Limb (tissue), 2 donors: ENCODE data around the gene BRINP2.
A peak's percentile ranks its signal among the peaks of the same experiment; 100 is the strongest.

Source experiments
- DNase-seq, 2 donors: peaks; one replicate each; pipeline ENCODE4 v3.0.0-alpha.2; 2016; ENCODE audit errors: extremely low spot score in 2 of 2

Gene BRINP2

DNA sequence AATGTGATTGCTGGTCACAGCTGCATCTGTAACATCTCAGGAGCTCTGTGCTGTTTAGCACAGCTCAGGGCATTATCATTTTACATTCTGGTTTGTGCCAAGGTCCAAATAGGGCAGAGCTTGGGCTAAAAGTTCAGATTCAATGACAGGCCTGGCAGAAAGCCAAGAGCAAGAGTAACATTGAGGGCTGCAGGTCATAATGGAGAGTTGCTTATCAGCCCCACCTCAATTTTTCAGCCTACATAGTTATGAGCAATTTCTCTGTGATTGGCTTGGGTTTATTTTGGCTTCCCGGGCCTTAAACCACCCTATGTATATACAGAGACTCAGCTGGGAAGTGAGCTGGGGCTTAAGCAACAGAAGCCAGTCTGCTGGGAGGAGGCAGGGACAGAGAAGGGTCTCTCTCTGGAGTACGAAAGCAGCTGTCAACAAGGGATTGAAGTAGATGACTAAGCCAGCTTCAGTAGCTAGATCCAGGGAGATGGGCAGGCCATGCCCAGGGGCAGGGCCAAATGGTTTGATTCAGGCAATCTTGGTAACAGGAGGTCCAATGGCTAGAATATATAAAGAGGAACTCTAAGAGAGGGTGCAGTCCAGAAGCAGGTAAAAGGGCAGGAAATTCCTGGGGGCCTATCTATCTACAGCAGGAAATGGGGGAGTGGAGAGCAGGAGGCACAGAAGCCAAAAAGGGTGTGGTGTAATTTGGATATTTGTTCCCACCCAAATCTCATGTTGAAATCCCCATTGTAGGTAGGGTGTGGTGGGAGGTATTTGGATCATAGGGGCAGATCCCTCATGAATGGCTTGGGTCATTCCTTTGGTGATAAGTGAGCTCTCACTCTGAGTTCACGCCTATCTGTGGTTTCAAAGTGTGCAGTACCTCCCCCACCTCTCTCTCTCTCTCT lies 49.0 kb downstream of the BRINP2 start:
- DNase-seq, result peak in 1 of 2 donors; percentile 13

DNA sequence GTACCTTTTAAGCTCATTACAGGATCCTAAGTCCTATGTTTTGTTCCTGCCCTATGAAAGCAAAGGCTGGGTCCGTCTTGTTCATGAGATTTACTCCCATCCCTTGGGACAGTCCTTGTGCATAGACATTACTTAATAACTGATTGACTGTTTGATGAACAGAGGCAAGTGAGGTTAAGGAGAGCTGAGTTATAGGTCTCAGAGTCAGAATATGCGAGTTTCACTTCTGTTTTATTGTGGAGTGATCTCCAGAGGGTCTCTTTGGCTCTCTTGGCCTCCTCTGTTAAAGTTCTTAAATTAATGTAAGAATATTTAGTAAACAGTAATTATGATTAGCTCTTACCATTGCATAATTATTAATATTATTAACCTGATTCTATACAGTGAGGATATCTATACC lies 52.6 kb downstream of the BRINP2 start:
- no peak for DNase-seq

DNA sequence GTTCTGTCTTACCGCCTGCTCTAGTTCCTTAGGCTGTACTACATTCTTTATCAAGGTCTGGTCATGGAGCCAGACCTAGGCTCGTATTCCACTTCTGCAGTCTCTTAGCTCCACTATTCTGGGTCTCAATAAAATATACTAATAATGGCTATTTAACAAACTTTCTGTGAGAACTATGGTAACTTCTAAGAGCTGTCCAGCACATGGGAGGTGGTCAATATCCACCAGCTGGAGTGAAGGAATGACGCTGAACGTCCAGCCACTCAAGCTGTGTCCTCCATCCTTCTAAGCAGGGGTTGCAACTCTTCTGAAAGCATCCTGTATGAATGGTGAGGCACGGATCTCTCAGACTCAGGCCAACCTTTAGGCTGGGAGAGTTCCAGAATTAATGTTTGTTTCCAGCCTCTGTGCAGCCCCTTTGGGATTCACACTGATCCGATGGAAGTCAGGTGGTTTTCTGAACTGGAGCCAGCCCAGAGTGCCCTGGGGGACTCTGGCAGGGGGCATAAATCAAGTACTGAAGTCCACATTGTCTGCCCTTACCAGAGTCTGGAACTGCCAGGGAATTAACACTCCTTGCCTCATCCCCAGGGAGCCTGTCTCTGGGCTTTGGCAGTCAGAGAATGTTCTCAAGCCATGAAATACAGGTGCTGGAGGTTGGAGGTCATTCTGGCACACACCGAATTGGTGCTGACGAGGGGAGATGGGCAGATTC lies 57.4 kb downstream of the BRINP2 start:
- no peak for DNase-seq

DNA sequence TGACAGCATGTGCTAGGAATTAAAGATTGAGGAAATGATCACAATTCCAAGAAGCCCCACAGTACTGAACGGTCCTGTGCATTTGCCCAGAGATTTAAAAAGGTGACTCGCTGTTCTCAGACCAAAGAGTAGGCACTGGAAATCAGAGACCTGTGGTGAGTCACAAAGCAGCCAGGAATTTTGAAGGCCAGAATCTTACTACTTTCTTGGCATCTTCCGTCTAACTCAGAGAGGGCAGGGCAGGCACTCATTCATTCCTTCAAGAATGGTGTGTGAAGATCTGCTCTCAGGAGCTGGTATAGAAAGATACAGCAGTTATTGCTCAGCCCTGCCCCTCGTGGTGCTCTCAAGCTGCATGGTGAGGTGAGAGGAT lies 57.9 kb downstream of the BRINP2 start:
- no peak for DNase-seq

DNA sequence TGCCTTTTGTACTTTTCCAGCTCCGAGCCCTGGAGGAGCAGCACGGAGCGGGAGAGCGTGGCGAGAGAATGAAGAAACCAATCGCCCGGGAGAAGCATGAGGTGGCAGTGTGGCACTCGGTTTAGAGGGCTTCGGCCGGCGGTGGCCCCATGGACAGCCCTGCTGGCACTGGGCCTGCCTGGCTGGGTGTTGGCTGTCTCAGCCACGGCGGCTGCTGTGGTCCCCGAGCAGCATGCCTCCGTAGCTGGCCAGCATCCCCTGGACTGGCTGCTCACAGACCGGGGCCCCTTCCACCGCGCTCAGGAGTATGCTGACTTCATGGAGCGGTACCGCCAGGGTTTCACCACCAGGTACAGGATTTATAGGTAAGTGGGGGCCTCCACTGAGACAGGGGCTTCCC lies 59.0 kb downstream of the BRINP2 start:
- DNase-seq, result no peak

DNA sequence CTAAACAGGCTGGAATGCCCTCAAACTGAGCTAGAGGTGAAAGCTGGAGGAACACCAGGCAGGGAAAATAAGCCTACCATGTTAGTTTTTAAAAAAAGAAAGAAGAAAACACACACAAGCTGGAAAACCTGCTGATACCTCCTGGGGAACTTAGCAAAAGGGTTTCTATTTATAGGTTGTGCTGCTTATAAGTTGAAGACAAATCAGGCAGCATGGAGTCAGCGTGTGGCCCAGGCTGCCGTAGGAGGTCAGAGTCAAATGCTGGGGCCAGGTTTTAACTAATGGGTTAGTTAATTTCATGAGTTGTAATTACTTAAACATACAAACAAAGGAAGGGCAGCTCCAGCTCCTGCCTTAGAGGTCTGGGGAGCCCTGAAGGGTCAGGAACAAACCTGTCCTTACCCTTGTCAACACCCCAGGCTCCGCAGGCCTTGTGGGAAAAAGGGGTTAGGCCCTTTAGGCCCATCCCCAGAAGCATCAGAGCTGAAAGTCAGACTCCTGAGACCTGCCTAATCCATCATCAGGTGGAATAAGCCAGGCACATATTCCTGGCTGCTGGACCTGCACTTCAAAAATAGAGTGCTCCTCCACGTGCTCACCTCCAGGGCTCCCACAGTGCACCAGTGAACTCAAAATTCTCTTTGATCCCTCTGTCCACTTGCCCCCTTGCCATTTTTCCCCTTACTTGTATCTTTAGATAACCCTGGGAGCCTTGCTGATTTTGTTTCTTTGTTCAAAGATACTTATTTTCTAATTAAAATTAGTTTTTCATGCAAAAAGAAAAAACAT lies 59.7 kb downstream of the BRINP2 start:
- no peak for DNase-seq

DNA sequence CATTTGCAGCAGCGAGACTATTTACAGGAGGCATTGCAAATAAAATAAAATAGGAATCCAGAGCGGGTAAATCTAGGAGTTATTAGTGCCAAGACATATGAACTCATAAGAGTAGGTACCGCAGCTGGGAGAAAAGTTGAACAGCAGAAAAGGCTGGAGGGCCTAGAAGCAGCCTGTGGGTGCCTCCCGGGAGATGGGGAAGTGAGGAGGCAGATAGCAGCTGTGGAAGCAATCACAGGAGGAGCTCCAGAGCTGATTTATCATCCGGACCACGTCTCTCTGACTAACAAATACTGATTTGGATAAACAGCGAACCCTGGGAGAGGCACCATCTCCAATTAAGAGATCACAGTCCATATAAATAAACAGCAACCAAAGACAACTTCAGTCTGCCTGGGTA lies 64.6 kb downstream of the BRINP2 start:
- no peak for DNase-seq

DNA sequence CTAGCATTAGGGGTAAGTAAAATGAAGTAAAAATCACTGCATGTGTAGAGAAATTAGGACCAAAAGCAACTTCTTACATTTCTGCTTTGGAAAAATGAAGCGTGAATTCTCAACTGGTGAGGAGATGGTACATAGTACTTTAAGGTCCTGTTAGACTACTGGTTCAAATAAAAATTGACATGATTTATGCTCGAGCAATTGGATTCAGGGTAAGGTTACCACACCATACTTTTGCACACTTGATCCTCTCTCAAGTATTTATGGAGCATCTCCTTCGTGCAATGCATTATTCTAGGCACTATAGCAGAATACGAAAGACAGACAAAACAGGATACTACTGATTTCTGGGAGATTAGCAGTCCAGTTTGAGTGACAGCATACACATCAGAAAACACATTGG lies 66.2 kb downstream of the BRINP2 start:
- DNase-seq, result no peak

DNA sequence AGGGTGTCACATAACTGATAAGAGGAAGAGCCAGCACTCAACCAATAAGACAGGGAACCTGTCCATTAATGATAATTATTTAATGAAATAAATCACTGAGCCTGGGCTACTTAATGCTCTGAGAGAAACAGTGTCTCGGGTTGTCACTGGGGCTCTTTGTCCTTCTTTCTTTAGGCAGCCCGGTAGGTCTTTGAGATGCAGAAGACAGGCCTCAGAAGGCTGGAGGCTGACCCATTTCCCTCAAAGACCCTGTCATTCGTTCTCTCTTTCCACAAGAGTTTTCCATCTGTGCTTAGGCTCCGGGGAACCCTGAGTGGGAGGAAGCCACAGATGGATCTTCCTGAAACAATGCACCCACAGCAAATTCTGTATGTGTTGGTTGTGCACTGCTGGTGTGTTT lies 68.2 kb downstream of the BRINP2 start:
- no peak for DNase-seq

DNA sequence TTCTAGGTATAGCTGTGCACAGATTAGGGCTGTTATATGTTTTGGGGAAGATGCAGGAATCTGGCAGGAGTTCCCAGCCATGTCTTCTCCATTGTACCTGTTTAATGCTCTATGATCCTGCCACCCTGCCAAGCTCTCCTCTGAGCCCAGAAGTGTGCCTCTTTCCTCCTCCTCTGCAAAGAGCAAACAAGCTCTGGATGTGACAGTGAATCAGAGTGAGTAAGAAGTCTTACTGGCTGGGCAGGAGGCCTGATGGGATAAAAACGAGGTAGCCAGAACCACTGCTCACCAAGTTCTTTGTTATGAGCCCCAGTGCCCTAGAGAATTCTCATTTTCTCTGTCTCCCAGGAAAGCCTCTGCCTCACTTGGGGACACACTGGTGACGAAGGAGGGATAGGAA lies 69.0 kb downstream of the BRINP2 start:
- DNase-seq, result no peak

GRCh38 chr1:177243773-177244172 lies 73.0 kb downstream of the BRINP2 start:
- DNase-seq, result no peak

DNA sequence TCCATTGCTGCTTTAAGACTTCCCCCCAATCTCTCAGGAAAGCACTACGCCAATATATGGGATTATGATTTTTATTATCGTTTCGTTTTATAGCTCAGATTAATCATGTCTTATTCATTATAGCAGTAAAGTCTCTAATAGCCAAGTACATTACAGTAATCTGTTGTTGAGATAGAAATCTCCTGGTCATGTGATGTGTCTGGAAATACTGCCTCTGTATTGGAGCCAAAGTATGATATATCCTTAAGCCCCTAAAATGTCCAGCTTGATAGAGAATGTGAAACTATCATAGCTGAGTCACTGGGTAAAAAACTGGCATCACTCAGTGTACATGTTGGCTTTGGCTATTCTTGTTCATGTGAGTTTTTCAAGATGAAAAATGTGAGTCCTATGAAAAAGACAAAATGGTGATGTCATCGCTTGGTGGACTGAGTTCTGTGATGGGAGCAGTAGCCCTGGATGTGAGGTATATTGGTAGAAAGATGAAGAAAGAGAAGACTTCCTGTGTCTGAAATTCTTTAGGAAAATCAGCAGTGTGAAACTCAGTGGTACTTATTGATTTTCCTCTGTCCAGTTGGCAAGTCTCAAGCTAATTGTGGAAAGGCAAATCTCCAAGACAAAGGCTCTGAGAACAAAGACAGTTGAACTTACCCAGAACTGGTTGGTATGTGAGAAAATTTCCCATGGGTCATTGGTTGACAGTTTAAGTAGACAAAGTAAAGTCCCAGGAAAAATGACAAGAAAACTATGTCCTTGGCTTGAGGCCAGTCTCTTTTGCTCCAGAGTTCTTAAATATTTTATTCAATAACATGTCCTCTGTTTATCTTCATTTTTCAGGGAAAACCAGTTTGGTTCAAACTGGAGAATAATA lies 76.2 kb downstream of the BRINP2 start:
- DNase-seq, result no peak

GRCh38 chr1:177247623-177248176 lies 76.9 kb downstream of the BRINP2 start:
- no peak for DNase-seq

DNA sequence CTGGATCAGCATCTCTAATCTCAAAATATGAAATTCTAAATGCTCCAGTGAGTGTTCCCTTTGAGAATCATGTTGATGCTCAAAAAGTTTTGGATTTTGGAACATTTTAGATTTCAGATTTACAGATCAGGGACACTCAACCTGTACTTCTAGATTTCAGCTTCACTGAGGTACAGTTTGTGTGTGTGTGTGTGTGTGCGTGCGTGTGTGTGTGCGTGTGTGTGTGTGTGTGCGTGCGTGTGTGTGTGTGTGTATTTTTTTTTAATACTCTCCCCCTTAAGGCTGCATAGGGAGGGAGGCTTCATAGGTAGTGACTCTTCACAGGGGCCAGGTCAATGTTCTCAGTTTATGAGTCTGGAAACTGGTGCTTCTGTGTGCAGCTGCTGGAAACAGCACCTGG lies 77.5 kb downstream of the BRINP2 start:
- no peak for DNase-seq

GRCh38 chr1:177249231-177249630 lies 78.5 kb downstream of the BRINP2 start:
- DNase-seq, result no peak

- DNase-seq, result no peak
Observed at GRCh38 chr1:177252877-177253276, 82.1 kb downstream of the BRINP2 start.

- no peak for DNase-seq
Observed at GRCh38 chr1:177255411-177255810, 84.7 kb downstream of the BRINP2 start.

GRCh38 chr1:177256153-177257075 lies 85.7 kb downstream of the BRINP2 start:
- peak; percentile 27 to 51 for DNase-seq

GRCh38 chr1:177257128-177257527 lies 86.4 kb downstream of the BRINP2 start:
- no peak for DNase-seq

DNA sequence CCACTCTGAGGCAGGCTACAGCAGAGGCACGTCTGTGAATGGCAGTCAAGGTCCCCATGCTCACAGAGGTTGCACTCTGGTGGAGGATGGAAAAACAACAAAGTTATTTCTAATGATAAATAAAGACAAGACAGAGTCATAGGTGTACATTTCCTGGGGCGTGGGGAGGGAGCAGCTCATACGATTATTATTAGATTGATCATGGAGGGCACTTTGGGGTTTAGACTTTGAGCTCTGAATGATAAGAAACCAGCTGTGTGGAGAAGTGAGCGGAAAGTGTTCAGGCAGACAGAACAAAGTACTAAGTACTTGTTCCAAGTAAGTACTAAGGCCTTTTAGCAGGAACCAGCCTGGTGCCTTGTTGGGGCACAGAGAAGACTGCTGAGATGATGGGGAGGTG lies 86.8 kb downstream of the BRINP2 start:
- DNase-seq, result no peak
